SJSA1 (cell line): Measurements from ENCODE around the gene FNDC3B. TPM values are rescaled to one million over a fixed set of nuclear protein-coding genes. Genes with fewer than 3 reads are reported as not detected.
A peak's percentile ranks its signal among the peaks of the same experiment; 100 is the strongest.

Experiments
- DNase-seq, 2 experiments: peaks; one replicate each; pipeline ENCODE4 v3.0.0-alpha.2; 2015 to 2020; ENCODE audit warnings: low spot score in 2 of 2, low read depth in 1 of 2
- H3K27ac ChIP-seq: fragments of 250-450 bp; sonication (Bioruptor Pico); 2 replicates; pipeline ENCODE4 v1.5.1; 2020; ENCODE audit warnings: mild to moderate bottlenecking, moderate library complexity
- H3K27me3 ChIP-seq: fragments of 250-450 bp; sonication (Bioruptor Pico); replicated peaks from 2 replicates; pipeline ENCODE4 v1.5.1; 2020; ENCODE audit warnings: mild to moderate bottlenecking, moderate library complexity
- H3K36me3 ChIP-seq: fragments of 250-450 bp; sonication (Bioruptor Pico); 2 replicates; pipeline ENCODE4 v1.5.1; 2020; ENCODE audit warnings: mild to moderate bottlenecking
- H3K4me1 ChIP-seq: fragments of 250-450 bp; sonication (Bioruptor Pico); replicated peaks from 2 replicates; pipeline ENCODE4 v1.6.1; 2021; ENCODE audit warnings: mild to moderate bottlenecking
- H3K4me3 ChIP-seq: fragments of 250-450 bp; sonication (Bioruptor Pico); 2 replicates; pipeline ENCODE4 v1.5.1; 2020; ENCODE audit warnings: mild to moderate bottlenecking
- H3K9me3 ChIP-seq: fragments of 250-450 bp; sonication (Bioruptor Pico); replicated peaks from 2 replicates; pipeline ENCODE4 v1.5.1; 2020; ENCODE audit warnings: mild to moderate bottlenecking
- total RNA-seq: library from RNA; depleted of rRNA; stranded (reverse); fragments of >200 nt; shearing (Covaris generic); gene quantifications from 2 replicates; pipeline ENCODE4 v1.2.3, GENCODE V29; 2014

The FNDC3B gene
- total RNA-seq, 1 experiment from 2014 or later: 73.4 TPM

DNA sequence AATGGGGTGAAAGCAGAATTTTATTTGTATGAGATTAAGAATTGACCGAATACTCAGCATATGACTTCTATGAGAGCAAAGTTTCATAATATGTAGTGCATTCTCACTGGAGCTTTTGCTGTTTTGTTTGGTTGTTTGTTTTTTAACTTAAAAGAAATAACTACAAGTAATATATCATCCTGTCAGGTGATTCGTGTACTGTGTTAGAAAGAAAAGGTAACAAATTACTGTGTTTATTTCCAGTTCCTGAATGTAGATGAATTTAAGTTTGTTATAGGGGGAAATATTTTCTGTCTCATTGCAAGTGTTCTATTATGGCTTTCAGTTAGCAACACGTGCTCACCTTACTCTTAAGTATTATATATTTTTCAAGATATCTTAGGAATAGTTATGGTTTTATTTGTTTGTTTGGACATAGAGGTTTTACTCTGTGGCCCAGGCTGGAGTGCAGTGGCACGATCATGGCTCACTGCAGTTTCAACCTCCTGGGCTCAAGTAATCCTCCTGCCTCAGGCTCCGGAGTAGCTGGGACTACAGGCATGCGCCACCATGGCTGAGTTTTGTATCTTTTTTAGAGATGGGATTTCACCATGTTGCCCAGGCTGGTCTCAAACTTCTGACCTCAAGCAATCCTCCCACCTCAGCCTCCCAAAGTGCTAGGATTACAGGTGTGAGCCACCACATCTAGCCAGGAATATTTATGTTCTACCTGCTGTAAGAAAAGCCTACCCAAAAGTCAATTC is 125.4 kb downstream of the FNDC3B start:
- Histone ChIP-seq H3K27ac (no peak overlapping the region), H3K27me3 (no peaks in the 10 kb centered on the region), H3K9me3 (no peaks in the 10 kb centered on the region), H3K4me3 (no peak overlapping the region), H3K36me3 (peaks cover 5% of the 10 kb centered on the region), H3K4me1 (peaks cover 29% of the 10 kb centered on the region)
- DNase-seq: no peak

DNA sequence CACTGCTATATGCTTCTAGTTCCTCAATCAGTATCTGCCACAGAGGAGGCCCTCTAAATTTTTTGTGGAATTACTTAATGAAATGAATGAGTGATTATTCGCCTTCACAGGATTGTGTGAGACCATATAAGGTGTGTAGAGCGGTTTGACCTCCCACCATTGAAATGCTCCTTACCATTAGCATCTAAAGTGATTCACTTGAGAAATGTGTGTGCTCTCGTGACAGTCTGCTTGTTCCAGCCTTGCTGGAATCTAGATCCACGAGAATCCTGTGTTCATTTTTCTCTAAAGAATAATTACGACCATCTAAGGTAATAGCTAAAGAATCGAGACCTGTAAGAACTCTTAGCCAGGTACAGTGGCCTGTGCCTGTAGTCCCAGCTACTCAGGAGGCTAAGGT is 126.9 kb downstream of the FNDC3B start:
- H3K27me3 ChIP-seq: no peaks in the 10 kb centered on the region
- H3K4me3 ChIP-seq: no peak overlapping the region
- peaks cover 8% of the 10 kb centered on the region for H3K36me3 ChIP-seq
- no peak overlapping the region for H3K27ac ChIP-seq
- peaks cover 39% of the 10 kb centered on the region for H3K4me1 ChIP-seq
- no peaks in the 10 kb centered on the region for H3K9me3 ChIP-seq
- DNase-seq: no peak

DNA sequence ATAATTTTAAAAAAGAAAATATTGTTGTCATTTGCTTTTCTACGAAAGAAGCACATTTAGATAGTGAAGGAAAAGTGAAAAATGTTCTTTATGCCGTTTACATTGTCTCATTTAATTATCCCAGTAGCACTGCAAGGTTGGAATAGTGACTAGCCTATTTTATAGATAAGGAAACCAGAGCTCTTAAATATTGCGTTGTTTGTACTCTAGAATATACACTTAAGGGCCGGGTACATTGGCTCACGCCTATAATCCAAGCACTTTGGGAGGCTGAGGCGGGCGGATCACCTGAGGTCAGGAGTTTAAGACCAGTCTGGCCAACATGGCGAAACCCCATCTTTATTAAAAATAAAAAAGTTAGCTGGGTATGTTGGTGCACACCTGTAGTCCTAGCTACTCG is 127.5 kb downstream of the FNDC3B start:
- H3K9me3 ChIP-seq: no peaks in the 10 kb centered on the region
- H3K27ac ChIP-seq: no peak overlapping the region
- no peaks in the 10 kb centered on the region for H3K27me3 ChIP-seq
- H3K4me1 ChIP-seq: peaks cover 45% of the 10 kb centered on the region
- no peak overlapping the region for H3K4me3 ChIP-seq
- peaks cover 5% of the 10 kb centered on the region; the same call in 1 of the 2 replicates for H3K36me3 ChIP-seq
- DNase-seq: no peak

DNA sequence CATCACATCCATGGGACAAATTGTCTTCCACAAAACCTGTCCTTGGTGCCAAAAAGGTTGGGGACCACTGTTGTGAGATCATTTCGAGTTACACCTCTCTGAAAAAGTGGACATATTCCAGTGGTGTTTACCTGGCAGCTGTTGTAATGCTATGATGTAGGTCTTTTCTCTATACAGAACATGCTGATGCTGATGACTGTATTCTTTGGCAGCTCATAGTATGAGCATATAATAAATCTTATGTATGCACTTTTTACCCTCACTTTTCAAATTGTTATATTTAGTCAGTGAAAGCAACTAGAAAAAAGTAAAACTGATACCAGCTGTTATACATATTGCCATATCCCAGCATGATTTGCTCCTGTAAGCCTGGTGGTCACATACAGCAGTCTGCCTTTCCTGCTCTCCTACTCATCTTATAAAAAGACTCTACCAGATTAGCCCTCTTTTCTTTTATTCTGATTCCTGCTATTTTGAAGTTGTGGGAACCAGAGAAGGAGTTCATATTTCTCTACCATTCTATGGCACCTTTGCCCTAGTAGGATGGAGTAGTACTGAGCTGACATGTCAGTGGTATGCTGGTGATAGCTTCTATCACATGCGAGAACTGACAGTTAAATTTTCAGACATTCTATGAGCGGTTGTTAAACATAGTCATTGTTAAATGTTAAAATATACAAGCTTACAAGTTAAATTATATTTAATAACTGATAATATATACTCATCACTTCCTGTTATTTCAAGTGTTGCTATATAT is 128.7 kb downstream of the FNDC3B start:
- Histone ChIP-seq H3K27ac (no peak overlapping the region), H3K4me1 (peaks cover 48% of the 10 kb centered on the region), H3K27me3 (no peaks in the 10 kb centered on the region), H3K4me3 (no peak overlapping the region), H3K9me3 (no peaks in the 10 kb centered on the region), H3K36me3 (peaks cover 7% of the 10 kb centered on the region; the same call in 1 of the 2 replicates)
- DNase-seq: no peak

DNA sequence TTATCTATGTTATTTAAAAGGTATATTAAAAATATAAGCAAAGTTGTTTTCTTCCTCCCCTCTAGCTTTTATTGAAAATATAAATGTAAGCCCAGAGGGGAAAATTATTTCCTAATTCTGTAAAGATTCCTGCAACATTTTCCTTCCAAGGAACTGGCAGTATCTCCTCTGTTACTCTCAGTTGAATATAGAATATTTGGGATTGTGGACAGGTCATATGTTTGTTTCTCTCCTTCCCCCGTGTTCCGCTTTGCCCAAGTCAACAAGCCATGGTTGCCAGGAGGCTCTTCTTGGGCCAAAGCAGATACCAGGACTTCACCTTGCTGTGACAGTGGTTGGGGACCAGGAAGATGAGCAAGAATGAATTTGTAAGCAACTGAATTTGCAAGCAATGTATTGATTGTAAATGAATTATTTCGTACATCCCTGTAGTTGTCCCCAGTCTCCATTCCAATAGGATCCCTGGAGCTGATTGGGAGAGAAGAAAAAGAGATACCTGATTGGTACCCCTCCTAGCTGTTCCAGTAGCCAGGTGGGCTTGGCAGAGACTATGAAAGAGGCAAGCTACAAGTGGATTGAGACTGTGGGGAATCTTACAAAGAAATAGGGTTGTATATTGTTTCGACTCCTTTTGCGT is 130.8 kb downstream of the FNDC3B start:
- Histone ChIP-seq H3K4me1 (peaks cover 63% of the 10 kb centered on the region), H3K27me3 (no peaks in the 10 kb centered on the region), H3K9me3 (no peaks in the 10 kb centered on the region), H3K4me3 (no peak overlapping the region), H3K36me3 (peaks cover 7% of the 10 kb centered on the region), H3K27ac (no peak overlapping the region)
- DNase-seq: no peak

DNA sequence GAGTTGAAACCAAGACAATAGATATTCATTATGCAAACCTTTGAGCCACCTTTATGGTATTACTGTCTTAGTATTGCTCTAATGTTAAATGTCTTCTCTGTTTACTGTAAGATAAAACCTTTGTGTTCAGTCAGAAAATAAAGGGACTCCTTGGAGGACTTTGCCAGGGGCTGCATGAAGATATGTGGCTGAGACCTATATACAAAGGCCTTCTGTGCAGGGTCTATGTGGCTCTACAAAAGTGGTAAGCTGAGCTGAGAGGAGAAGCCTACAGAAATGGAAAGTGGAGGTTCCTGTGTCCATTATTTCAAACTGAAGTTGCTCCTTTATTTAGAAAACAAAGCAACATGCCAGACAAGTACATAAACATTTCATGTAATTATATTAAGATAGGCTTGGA is 131.5 kb downstream of the FNDC3B start:
- Histone ChIP-seq H3K27me3 (no peaks in the 10 kb centered on the region), H3K4me1 (peaks cover 63% of the 10 kb centered on the region), H3K27ac (no peak overlapping the region), H3K36me3 (peaks cover 7% of the 10 kb centered on the region), H3K4me3 (no peak overlapping the region), H3K9me3 (no peaks in the 10 kb centered on the region)
- no peak for DNase-seq

DNA sequence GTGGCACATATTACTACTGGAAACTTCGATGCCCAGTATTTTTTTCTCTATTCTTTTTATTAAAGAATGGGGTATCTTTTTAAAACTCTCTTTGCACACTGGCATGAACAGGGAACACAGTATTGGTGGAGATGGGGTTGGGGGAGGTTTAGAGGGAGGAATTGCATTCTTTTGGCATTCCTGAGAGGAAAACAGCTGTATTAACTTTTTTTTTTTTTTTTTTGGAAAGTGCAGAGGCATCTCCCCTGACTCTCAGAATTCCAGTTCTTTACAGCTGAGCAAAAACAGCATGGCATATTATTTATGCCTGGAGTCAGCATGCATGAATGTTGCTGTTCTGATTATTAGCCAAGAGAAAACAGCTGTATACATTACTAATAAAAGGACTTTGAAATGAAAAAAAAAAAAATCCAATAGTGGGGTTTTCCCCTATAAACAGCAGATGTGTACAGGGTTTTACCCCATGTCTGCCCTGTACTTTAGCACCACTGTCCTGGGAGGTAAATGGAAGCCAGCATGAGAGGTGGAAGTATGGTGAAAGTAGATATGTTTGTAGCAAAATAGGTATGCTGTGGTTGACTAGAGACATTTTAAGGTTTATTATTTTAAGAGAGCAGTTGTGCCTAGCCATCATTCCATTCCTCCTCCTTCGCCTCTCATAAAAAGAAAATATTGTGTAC is 132.2 kb downstream of the FNDC3B start:
- peak in 1 of 2 experiments; percentile 29 for DNase-seq
- Histone ChIP-seq H3K27ac (no peak overlapping the region), H3K4me1 (peaks cover 63% of the 10 kb centered on the region)

DNA sequence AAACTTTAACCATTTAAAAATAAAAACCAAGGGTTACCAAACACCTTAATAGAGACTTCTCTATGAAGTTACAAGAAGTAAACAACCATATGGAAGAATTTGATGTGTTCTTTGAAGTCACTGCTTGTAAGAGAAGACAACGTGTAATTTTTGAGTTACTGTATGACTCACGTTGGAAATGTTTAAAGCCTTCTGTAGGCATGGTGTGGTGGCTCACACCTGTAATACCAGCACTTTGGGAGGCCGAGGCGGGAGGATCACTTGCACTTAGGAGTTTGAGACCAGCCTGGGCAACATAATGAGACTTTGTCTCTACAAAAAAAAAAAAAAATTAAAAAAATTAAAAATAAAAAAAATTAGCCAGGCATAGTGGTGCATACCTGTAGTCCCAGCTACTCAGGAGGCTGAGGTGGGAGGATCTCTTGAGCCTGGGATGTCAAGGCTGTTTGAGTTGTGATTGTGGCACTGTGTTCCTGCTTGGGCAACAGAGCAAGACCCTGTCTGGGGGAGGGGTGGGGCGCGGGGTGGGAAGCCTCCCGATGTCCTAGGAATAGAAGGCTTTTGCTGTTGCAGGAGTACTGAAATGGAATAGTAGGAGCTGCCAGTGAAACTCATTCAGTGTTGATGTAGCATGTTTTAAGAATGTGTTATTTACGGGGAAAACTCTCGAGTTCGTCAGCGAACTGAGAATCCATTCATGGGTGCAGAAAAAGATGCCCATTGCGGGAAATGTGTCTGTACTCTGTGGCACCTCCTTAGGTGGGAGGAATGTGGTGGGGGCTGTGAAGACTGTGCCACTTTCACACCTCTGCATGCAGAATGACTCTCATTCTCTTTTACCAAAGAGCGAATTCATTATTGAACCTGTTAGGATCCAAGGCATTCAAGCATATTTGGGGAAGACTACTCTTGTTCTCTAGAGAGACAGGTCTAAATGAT is 134.2 kb downstream of the FNDC3B start:
- H3K27me3 ChIP-seq: no peaks in the 10 kb centered on the region
- peaks cover 56% of the 10 kb centered on the region for H3K4me1 ChIP-seq
- no peak overlapping the region for H3K4me3 ChIP-seq
- H3K9me3 ChIP-seq: no peaks in the 10 kb centered on the region
- DNase-seq: no peak
- H3K36me3 ChIP-seq: peaks cover 7% of the 10 kb centered on the region
- no peak overlapping the region for H3K27ac ChIP-seq

More for the DNA sequence above, 132.2 kb downstream of the FNDC3B start:
- no peaks in the 10 kb centered on the region for H3K27me3 ChIP-seq
- H3K9me3 ChIP-seq: no peaks in the 10 kb centered on the region
- H3K4me3 ChIP-seq: no peak overlapping the region
- peaks cover 7% of the 10 kb centered on the region for H3K36me3 ChIP-seq

DNA sequence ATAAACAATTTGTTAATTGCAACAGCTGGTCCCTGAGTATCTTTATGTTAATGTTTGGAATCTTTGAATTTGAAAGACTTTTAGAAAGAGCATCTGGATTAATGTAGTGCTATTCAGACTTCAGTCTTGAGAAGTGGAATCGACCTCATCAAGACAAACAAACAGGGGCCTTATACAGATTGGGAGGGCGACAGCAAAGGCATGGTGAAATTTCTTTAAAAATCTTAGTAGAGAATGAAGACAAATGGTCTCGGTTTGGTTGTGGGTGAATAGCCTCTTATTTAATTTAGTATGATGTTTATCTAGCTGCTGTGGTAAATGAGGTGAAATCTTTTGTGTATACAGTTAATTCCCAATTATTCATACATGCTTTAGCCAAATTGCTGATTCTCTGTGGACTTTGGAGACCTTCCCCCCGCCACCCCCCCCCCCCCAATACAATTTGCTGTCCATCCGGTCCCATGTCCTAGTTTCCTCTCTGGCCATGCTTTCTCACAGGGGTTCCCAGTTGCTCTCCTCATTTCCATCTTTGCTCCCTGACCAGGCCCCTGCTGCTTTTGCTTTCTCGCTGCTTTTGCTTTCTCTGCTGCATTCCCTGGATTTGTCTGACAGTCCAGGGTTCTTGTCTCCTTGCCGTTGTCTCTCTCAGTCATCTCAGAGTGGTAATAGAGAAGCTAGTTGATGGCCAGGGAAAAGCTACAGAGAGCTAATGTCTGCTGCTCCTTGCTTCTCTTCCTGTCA is 135.3 kb downstream of the FNDC3B start:
- DNase-seq: no peak
- no peak overlapping the region for H3K27ac ChIP-seq

DNA sequence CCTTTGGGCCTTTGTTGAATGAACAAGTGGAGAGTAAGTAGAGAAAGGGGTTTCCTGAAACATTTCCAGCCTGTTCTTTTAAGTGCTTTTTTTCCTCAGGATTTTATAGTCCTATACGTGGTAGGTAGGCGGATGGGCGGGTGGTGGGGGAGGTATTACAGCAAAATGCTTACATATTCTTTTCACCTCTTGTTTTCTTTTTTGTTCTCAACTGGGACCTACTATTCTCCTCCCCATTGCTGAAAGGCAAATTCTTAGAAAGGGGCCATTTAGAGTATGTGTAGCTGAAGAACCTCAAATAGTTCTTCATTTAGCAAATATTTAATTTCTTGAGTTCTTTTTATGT is 135.8 kb downstream of the FNDC3B start:
- Histone ChIP-seq H3K27me3 (no peaks in the 10 kb centered on the region), H3K4me3 (no peak overlapping the region), H3K4me1 (peaks cover 39% of the 10 kb centered on the region), H3K9me3 (no peaks in the 10 kb centered on the region), H3K27ac (no peak overlapping the region), H3K36me3 (peaks cover 9% of the 10 kb centered on the region)
- no peak for DNase-seq

More for the DNA sequence above, 135.3 kb downstream of the FNDC3B start:
- Histone ChIP-seq H3K9me3 (no peaks in the 10 kb centered on the region), H3K27me3 (no peaks in the 10 kb centered on the region), H3K4me1 (peaks cover 45% of the 10 kb centered on the region), H3K4me3 (no peak overlapping the region), H3K36me3 (peaks cover 7% of the 10 kb centered on the region)

DNA sequence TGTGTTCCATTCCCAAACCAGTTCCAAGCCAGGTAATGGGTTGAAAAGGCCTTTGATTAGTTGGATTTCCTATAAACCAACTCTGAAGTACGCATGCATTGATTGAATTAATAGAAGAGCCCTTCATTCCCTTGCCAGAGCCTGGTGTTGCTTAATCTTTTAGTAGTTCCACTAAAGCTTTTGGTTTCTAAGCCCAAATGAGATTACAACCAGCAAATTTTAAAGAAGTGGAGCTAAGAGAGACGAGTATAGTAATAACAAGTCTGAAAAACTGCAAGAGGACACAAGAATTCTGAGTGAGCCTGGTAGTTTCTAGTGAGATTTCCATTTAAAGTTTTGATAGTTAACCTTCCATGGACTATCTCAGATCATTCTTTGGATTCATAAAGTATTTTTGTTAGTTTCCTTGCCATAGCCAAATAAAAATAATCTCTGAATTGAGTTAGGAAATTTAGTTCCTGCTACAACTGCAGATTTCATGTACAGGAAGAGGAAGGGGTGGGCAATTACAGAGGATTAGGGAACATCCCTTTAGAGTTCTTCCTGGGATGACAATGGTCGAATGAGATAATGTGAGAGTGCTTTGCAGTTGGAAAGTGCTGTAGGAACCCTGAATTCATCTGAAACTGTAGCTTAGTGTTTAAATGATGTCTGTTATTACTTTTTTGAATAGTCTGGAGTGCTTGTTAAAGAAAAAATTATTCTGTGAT is 136.8 kb downstream of the FNDC3B start:
- Histone ChIP-seq H3K4me1 (peaks cover 30% of the 10 kb centered on the region), H3K36me3 (peaks cover 5% of the 10 kb centered on the region; the same call in 1 of the 2 replicates), H3K27me3 (no peaks in the 10 kb centered on the region), H3K4me3 (no peak overlapping the region), H3K9me3 (no peaks in the 10 kb centered on the region), H3K27ac (no peak overlapping the region)
- no peak for DNase-seq

DNA sequence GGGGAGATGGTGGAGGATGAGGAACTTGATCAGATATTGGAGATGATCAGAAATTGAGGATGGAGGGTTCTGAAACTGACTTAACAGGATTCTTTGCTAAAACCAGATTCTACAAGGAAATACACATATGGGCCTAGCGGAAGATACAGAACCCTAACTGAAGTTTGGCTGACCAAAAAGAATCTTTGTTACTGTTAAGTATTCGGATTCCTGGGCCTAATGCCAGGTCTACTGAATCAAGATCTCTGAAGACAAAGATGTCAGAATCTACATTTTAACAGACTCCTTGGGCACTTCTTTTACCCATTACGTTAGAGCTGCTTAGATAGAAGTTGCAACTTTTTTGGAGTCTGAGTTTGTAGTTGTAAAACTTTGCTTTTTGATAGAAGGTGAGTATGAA is 137.7 kb downstream of the FNDC3B start:
- Histone ChIP-seq H3K27ac (no peak overlapping the region), H3K36me3 (peaks cover 3% of the 10 kb centered on the region; the same call in 1 of the 2 replicates), H3K4me3 (no peak overlapping the region), H3K27me3 (no peaks in the 10 kb centered on the region), H3K9me3 (no peaks in the 10 kb centered on the region), H3K4me1 (peaks cover 29% of the 10 kb centered on the region)
- no peak for DNase-seq
